ENCODE measurements around the gene FSTL4. TPM values are rescaled to one million over a fixed set of nuclear protein-coding genes. Genes with fewer than 3 reads are reported as not detected.

FSTL4 gene
- total RNA-seq, 2 donors from 2014 or later = 0.32 to 0.89 TPM

DNA sequence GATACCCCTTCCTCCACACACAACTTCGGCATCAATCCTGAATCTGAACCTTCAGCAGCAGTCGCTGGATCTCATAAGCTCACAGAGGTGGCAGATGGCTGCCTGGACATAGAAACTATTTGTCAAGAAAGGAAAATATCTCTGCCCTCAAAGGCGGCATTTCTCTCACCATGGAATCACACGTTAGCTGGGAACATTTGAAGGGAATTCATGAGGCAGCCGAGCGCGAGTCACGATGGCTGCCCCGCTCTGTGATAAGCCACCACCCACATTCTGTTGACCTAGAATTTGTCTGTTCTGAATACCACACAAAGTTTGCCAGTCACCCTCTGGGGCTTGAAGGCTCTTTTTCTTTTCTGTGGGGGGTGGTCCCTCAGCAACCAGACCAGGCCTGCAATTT lies 157.9 kb downstream of the FSTL4 start:
- Histone ChIP-seq H3K9ac (ENCODE audit: low read depth in 2 of 2, low read length in 2 of 2) (no peak overlapping the region), H3K4me1 (no peaks in the 10 kb centered on the region), H3K27me3 (no peaks in the 10 kb centered on the region), H3K27ac (no peak overlapping the region), H3K36me3 (no peaks in the 10 kb centered on the region), H3K9me3 (no peaks in the 10 kb centered on the region), H3K4me3 (no peak overlapping the region)
- no peak for DNase-seq
- intact Hi-C loops (cut with DNase I) = no loop called here
- TF ChIP-seq, protein P1, sequence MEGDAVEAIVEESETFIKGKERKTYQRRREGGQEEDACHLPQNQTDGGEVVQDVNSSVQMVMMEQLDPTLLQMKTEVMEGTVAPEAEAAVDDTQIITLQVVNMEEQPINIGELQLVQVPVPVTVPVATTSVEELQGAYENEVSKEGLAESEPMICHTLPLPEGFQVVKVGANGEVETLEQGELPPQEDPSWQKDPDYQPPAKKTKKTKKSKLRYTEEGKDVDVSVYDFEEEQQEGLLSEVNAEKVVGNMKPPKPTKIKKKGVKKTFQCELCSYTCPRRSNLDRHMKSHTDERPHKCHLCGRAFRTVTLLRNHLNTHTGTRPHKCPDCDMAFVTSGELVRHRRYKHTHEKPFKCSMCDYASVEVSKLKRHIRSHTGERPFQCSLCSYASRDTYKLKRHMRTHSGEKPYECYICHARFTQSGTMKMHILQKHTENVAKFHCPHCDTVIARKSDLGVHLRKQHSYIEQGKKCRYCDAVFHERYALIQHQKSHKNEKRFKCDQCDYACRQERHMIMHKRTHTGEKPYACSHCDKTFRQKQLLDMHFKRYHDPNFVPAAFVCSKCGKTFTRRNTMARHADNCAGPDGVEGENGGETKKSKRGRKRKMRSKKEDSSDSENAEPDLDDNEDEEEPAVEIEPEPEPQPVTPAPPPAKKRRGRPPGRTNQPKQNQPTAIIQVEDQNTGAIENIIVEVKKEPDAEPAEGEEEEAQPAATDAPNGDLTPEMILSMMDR (IDR thresholded peaks at IDR 0.05) = no peak

DNA sequence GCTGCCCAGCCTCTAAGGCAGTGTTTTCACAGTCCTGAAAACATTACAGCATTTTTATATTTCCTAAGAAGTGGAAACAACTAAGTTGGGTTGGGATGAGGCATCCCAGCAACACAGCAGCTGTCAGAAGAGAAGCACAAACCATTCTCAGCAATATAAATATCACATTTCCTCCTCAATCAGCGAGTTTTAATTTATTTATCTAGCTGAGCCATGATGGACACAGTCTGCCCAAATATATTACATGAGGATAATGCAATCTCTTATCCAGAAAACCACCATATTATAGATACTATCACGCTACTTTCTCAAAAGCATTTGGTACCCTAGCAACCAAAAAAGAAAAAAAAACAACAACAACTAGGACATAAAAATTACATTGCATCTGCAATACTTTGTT lies 158.5 kb downstream of the FSTL4 start:
- Histone ChIP-seq H3K4me3 (no peak overlapping the region), H3K4me1 (no peaks in the 10 kb centered on the region), H3K27me3 (no peaks in the 10 kb centered on the region), H3K36me3 (no peaks in the 10 kb centered on the region), H3K9ac (ENCODE audit: low read depth in 2 of 2, low read length in 2 of 2) (no peak overlapping the region), H3K27ac (no peak overlapping the region), H3K9me3 (no peaks in the 10 kb centered on the region)
- intact Hi-C loops (cut with DNase I) = no loop called here
- TF ChIP-seq, protein P1 (IDR thresholded peaks at IDR 0.05) = no peak
- DNase-seq = no peak

DNA sequence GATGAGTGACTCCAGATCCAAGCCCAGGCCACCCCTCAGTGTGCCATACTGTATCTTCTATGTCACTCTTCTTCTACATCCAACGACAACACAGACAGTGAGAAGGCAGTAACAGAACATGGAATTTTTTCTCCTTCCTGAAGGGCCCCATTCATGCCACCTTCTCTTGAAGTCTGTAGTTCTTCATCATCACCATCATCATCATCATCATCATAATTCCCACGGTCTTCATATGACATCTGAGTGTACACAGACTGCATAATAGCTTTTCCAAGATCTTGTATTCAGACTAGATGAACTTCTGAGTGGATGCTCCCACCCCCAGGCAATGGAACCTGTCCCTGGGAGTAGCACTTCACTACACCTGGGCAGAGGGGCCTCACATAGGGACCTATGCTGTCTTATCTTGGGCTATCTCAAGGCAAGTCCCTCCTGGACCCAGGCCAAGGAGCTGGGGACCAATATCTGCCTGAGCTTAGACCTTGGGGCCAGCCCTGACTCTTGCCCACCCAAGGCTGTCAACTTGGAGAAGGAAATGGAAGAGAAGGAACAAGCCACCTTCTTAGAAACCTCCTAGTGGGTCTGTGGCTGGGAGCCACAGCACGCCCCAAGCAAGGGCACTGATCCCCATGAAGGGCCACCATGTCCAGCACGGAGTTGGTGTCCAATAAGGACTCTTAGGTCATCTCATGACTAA lies 159.1 kb downstream of the FSTL4 start:
- H3K36me3 ChIP-seq = no peaks in the 10 kb centered on the region
- no peak overlapping the region for H3K4me3 ChIP-seq
- H3K27me3 ChIP-seq = no peaks in the 10 kb centered on the region
- H3K9me3 ChIP-seq = no peaks in the 10 kb centered on the region
- no peak overlapping the region for H3K9ac ChIP-seq (ENCODE audit: low read depth in 2 of 2, low read length in 2 of 2)
- no peaks in the 10 kb centered on the region for H3K4me1 ChIP-seq
- TF ChIP-seq, protein P1 (IDR thresholded peaks at IDR 0.05) = no peak
- no peak for DNase-seq
- no peak overlapping the region for H3K27ac ChIP-seq
- intact Hi-C loops (cut with DNase I) = no loop called here

DNA sequence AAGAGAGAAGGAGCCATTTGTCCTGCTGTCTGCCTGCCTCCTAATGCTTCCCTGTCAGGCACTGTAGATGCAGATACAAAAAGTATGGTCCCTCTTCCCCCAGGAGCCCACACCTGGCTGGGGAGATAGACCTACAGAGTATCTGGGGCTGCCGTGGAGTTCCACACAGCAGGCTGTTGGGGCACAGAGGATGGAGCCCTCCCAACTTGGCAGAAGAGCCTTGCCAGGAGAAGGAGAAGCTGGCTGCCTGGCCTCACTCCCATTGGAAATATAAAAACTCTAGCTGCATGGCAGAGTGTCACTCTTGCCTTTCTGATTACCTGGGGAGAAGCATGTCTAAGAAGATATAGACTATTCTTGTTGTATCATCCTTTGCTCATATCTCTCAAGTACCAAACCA lies 160.4 kb downstream of the FSTL4 start:
- no peaks in the 10 kb centered on the region for H3K4me1 ChIP-seq
- no peak overlapping the region for H3K4me3 ChIP-seq
- intact Hi-C loops (cut with DNase I) = no loop called here
- no peak overlapping the region for H3K9ac ChIP-seq (ENCODE audit: low read depth in 2 of 2, low read length in 2 of 2)
- DNase-seq = no peak
- H3K27ac ChIP-seq = no peak overlapping the region
- TF ChIP-seq, protein P1 (IDR thresholded peaks at IDR 0.05) = no peak
- no peaks in the 10 kb centered on the region for H3K36me3 ChIP-seq
- H3K9me3 ChIP-seq = no peaks in the 10 kb centered on the region
- no peaks in the 10 kb centered on the region for H3K27me3 ChIP-seq

DNA sequence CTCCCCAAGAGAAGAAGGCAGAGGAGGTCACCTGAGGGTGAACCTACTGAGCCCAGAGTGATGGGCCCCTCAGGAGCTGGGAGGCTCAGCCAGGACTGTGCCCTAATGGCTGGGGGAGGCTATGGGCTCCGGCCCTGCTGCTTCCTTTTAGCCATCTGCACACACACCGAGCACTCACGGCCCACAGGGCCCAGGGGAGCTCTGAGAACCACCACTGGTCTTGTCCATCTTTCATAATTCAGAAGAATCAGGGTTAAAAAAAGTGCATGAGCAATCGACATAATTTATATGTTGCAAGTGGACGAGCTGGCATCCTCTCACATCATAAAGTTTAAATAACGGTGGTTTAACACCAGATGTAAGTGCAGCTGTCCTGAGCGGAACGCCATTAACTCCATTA lies 162.1 kb downstream of the FSTL4 start:
- no peak overlapping the region for H3K4me3 ChIP-seq
- intact Hi-C loops (cut with DNase I) = no loop called here
- H3K4me1 ChIP-seq = no peaks in the 10 kb centered on the region
- no peak overlapping the region for H3K27ac ChIP-seq
- no peaks in the 10 kb centered on the region for H3K9me3 ChIP-seq
- TF ChIP-seq, protein P1 (IDR thresholded peaks at IDR 0.05) = no peak
- H3K9ac ChIP-seq (ENCODE audit: low read depth in 2 of 2, low read length in 2 of 2) = no peak overlapping the region
- no peaks in the 10 kb centered on the region for H3K27me3 ChIP-seq
- DNase-seq = no peak
- H3K36me3 ChIP-seq = no peaks in the 10 kb centered on the region

All from colonic mucosa (tissue), 4 donors.